HL-60 (cell line): ENCODE measurements around the gene MYH15.

Experiments used
- GABPA ChIP-seq: IDR thresholded peaks from 2 replicates; pipeline ENCODE4 v1.6.1; 2012; ENCODE audit warnings: low read depth
- TF ChIP-seq, protein P1 (sequence below): IDR thresholded peaks from one replicate; pipeline ENCODE4 v1.5.1; 2011; ENCODE audit warnings: low read length, control low read depth, inconsistent platforms; ENCODE audit not compliant: insufficient read depth

DNA sequence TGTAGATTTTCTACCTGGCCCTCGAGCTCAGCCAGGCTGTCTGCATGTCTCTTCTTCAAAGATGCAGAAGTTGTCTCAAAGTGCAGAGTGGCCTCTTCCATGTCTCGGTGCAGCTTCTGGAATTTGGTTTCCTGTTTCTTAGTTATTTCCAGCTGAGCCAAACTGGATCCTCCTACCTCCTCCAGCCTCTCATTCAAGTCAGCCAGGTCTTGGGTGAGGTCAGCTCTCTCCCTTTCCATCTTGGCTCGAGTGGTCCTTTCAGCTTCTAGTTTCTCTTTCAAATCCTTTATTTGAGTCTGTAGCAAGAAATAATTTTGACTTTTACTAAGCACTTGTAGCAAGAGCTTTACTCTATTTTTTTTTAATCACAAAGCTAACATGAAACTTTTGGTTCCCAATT is 81.8 kb downstream of the MYH15 start:
- TF ChIP-seq, protein P1, sequence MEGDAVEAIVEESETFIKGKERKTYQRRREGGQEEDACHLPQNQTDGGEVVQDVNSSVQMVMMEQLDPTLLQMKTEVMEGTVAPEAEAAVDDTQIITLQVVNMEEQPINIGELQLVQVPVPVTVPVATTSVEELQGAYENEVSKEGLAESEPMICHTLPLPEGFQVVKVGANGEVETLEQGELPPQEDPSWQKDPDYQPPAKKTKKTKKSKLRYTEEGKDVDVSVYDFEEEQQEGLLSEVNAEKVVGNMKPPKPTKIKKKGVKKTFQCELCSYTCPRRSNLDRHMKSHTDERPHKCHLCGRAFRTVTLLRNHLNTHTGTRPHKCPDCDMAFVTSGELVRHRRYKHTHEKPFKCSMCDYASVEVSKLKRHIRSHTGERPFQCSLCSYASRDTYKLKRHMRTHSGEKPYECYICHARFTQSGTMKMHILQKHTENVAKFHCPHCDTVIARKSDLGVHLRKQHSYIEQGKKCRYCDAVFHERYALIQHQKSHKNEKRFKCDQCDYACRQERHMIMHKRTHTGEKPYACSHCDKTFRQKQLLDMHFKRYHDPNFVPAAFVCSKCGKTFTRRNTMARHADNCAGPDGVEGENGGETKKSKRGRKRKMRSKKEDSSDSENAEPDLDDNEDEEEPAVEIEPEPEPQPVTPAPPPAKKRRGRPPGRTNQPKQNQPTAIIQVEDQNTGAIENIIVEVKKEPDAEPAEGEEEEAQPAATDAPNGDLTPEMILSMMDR = no peak
- no peak for TF ChIP-seq GABPA
